OCI-LY1 (cell line): ENCODE measurements around the gene FAF1.
"Not testable (repeated sequence)": the region's sequence is repeated elsewhere in the genome, so short reads cannot be mapped to it uniquely, and the experiment has no call there.

Experiments
- H2AFZ ChIP-seq: fragments of 200-600 bp; sonication (generic), shearing (Covaris generic); 2 replicates; pipeline ENCODE4 v1.6.0; 2014; ENCODE audit warnings: antibody characterized with exemption, mild to moderate bottlenecking, low read length
- H3F3A ChIP-seq: fragments of 200-600 bp; sonication (generic), shearing (Covaris generic); 2 replicates; pipeline ENCODE4 v1.6.0; 2014; ENCODE audit warnings: mild to moderate bottlenecking, antibody characterized with exemption, low read length, moderate library complexity; ENCODE audit not compliant: insufficient read depth
- H3K27ac ChIP-seq: fragments of 200-600 bp; sonication (generic); 2 replicates; pipeline ENCODE4 v1.5.1; 2014; ENCODE audit warnings: low read length, mixed run types, mild to moderate bottlenecking, low read depth; ENCODE audit not compliant: poor library complexity, severe bottlenecking
- H3K27me3 ChIP-seq: fragments of 200-600 bp; sonication (generic); 2 replicates; pipeline ENCODE4 v1.6.0; 2014; ENCODE audit warnings: antibody characterized with exemption, mild to moderate bottlenecking, low read length, moderate library complexity; ENCODE audit not compliant: insufficient read depth
- H3K36me3 ChIP-seq: fragments of 200-600 bp; sonication (generic); 2 replicates; pipeline ENCODE4 v1.6.1; 2014; ENCODE audit warnings: mild to moderate bottlenecking, antibody characterized with exemption, low read length, moderate library complexity, mixed read lengths; ENCODE audit not compliant: insufficient read depth
- H3K4me1 ChIP-seq: fragments of 200-600 bp; sonication (generic); 2 replicates; pipeline ENCODE4 v1.5.1; 2014; ENCODE audit warnings: mild to moderate bottlenecking, low read length, moderate library complexity; ENCODE audit not compliant: insufficient read depth, severe bottlenecking
- H3K4me2 ChIP-seq: fragments of 200-600 bp; sonication (generic), shearing (Covaris generic); 2 replicates; pipeline ENCODE4 v1.6.1; 2014; ENCODE audit warnings: low read length
- H3K4me3 ChIP-seq: fragments of 200-600 bp; sonication (generic); 2 replicates; pipeline ENCODE4 v1.5.1; 2014; ENCODE audit warnings: low read length, low read depth, mild to moderate bottlenecking, mixed read lengths; ENCODE audit not compliant: poor library complexity, severe bottlenecking
- H3K79me2 ChIP-seq: fragments of 200-600 bp; shearing (Covaris generic); 2 replicates; pipeline ENCODE4 v1.6.1; 2016; ENCODE audit warnings: mixed run types, low read length, mixed read lengths; ENCODE audit not compliant: insufficient read depth
- H3K9ac ChIP-seq: fragments of 200-600 bp; sonication (generic), shearing (Covaris generic); 2 replicates; pipeline ENCODE4 v1.6.1; 2014; ENCODE audit warnings: mild to moderate bottlenecking, low read length, mixed read lengths
- H3K9me2 ChIP-seq: fragments of 200-600 bp; sonication (generic), shearing (Covaris generic); 2 replicates; pipeline ENCODE4 v1.6.1; 2014; ENCODE audit warnings: low read depth, mild to moderate bottlenecking, low read length, mixed read lengths
- H3K9me3 ChIP-seq: fragments of 200-600 bp; shearing (Covaris generic); 2 replicates; pipeline ENCODE4 v1.6.1; 2014; ENCODE audit warnings: low read length, mixed read lengths
- H4K20me1 ChIP-seq: fragments of 200-600 bp; sonication (generic), shearing (Covaris generic); 2 replicates; pipeline ENCODE4 v1.6.0; 2016; ENCODE audit warnings: mild to moderate bottlenecking, low read length; ENCODE audit not compliant: insufficient read depth
- EZH2 ChIP-seq: fragments of 200-600 bp; sonication (generic), shearing (Covaris generic); IDR thresholded peaks from 2 replicates; pipeline ENCODE4 v1.8.0; 2017; ENCODE audit warnings: borderline replicate concordance, mixed run types, mild to moderate bottlenecking, antibody characterized with exemption, low read length, moderate library complexity, mixed read lengths
- TF ChIP-seq, protein P1 (sequence below): fragments of 200-600 bp; sonication (generic), shearing (Covaris generic); IDR thresholded peaks from 2 replicates; pipeline ENCODE4 v1.5.1; 2017; ENCODE audit warnings: mild to moderate bottlenecking, antibody characterized with exemption, low read length, moderate library complexity, mixed read lengths

Gene FAF1

DNA sequence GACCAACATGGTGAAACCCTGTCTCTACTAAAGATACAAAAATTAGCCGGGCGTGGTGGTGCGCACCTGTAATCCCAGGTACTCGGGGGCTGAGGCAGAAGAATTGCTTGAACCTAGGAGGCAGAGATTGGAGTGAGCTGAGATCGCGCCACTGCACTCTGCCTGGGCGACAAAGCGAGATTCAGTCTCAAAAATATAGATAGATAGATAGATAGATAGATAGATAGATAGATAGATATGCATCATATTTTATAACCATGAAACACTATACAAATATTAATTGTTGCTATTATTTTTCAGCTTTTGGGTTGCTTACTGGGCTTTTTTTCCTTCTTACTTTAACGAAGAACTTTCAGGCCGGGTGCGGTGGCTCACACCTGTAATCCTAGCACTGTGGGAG lies 4.8 kb upstream of the FAF1 start:
- Histone ChIP-seq H3K4me3 (no peak overlapping the region), H3K9me3 (no peaks in the 10 kb centered on the region), H3K4me2 (no peak overlapping the region), H3F3A (no peaks in the 10 kb centered on the region), H3K27ac (no peak overlapping the region), H3K4me1 (peaks cover 27% of the 10 kb centered on the region), H3K9ac (no peak overlapping the region), H2AFZ (no peak overlapping the region), H3K9me2 (no peaks in the 10 kb centered on the region), H3K79me2 (peaks cover 9% of the 10 kb centered on the region), H3K36me3 (no peaks in the 10 kb centered on the region; the same call in 1 of the 2 replicates), H4K20me1 (no peaks in the 10 kb centered on the region), H3K27me3 (no peaks in the 10 kb centered on the region)
- TF ChIP-seq, protein P1, sequence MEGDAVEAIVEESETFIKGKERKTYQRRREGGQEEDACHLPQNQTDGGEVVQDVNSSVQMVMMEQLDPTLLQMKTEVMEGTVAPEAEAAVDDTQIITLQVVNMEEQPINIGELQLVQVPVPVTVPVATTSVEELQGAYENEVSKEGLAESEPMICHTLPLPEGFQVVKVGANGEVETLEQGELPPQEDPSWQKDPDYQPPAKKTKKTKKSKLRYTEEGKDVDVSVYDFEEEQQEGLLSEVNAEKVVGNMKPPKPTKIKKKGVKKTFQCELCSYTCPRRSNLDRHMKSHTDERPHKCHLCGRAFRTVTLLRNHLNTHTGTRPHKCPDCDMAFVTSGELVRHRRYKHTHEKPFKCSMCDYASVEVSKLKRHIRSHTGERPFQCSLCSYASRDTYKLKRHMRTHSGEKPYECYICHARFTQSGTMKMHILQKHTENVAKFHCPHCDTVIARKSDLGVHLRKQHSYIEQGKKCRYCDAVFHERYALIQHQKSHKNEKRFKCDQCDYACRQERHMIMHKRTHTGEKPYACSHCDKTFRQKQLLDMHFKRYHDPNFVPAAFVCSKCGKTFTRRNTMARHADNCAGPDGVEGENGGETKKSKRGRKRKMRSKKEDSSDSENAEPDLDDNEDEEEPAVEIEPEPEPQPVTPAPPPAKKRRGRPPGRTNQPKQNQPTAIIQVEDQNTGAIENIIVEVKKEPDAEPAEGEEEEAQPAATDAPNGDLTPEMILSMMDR = no peak
- TF ChIP-seq EZH2 = no peak

DNA sequence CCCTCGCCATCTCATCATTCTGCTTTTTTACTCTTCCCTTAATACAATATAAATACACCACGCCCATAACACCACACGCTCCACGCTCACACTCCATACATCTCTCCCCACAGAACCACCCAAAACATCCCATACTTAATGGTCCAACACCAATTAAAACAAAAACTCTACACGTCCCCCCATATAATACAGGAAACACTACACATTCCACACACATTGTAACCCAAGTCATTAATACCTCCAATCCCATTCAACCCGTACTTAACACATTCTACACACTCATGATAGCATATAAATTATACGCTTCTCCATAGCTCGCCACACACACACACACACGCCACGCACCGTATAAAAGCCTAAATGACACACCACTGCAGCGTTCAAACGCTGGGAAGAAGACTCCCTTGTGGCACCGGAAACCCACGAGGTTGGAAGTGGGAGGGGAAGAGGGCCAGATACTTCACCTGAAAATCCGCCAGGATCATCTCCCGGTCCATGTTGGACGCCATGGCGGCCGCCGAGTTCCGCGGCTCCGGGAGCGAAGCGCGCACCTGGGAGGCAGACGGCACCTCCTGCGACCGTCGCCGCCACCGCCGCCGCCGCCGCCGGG lies 659 bp downstream of the FAF1 start:
- peak overlapping the region; percentile 86 for H3K9ac ChIP-seq
- H3K79me2 ChIP-seq = peaks cover 52% of the 10 kb centered on the region
- H4K20me1 ChIP-seq = no peaks in the 10 kb centered on the region
- no peaks in the 10 kb centered on the region for H3F3A ChIP-seq
- no peaks in the 10 kb centered on the region for H3K9me3 ChIP-seq
- H2AFZ ChIP-seq = no peak overlapping the region
- H3K27ac ChIP-seq = peak overlapping the region; percentile 64
- H3K4me2 ChIP-seq = peak overlapping the region; percentile 92
- H3K4me1 ChIP-seq = peaks cover 39% of the 10 kb centered on the region
- H3K9me2 ChIP-seq = no peaks in the 10 kb centered on the region
- no peaks in the 10 kb centered on the region for H3K27me3 ChIP-seq
- TF ChIP-seq EZH2 = no peak
- TF ChIP-seq, protein P1 = no peak
- peak overlapping the region; percentile 93 for H3K4me3 ChIP-seq
- H3K36me3 ChIP-seq = peaks cover 20% of the 10 kb centered on the region

- no peak for TF ChIP-seq EZH2
- TF ChIP-seq, protein P1 = no peak
- H3K9me2 ChIP-seq = no peaks in the 10 kb centered on the region
- no peak overlapping the region; the same call in 1 of the 2 replicates for H3K4me2 ChIP-seq
- H3K36me3 ChIP-seq = peaks cover 37% of the 10 kb centered on the region
- H2AFZ ChIP-seq = no peak overlapping the region
- H4K20me1 ChIP-seq = no peaks in the 10 kb centered on the region
- H3K27ac ChIP-seq = no peak overlapping the region
- H3K79me2 ChIP-seq = peaks cover 80% of the 10 kb centered on the region
- H3K4me3 ChIP-seq = no peak overlapping the region
- H3K27me3 ChIP-seq = no peaks in the 10 kb centered on the region
- H3K4me1 ChIP-seq = peaks cover 27% of the 10 kb centered on the region
- H3K9me3 ChIP-seq = no peaks in the 10 kb centered on the region
- H3F3A ChIP-seq = no peaks in the 10 kb centered on the region
- H3K9ac ChIP-seq = no peak overlapping the region
Measured at GRCh38 chr1:50955116-50955515, 5.0 kb downstream of the FAF1 start.

DNA sequence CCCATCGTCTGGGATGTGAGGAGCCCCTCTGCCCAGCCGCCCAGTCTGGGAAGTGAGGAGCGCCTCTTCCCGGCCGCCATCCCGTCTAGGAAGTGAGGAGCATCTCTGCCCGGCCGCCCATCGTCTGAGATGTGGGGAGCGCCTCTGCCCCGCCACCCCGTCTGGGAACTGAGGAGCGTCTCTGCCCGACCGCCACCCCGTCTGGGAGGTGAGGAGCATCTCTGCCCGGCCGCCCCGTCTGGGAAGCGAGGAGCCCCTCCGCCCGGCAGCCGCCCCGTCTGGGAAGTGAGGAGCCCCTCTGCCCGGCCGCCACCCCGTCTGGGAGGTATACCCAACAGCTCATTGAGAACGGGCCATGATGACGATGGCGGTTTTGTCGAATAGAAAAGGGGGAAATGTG lies 7.5 kb downstream of the FAF1 start:
- H3K4me3 ChIP-seq, H2AFZ ChIP-seq, H3K27ac ChIP-seq, H3K4me2 ChIP-seq, H3K9me2 ChIP-seq, H3F3A ChIP-seq, H3K9ac ChIP-seq, H3K27me3 ChIP-seq, H4K20me1 ChIP-seq, H3K9me3 ChIP-seq: not testable (repeated sequence)
- Histone ChIP-seq H3K79me2 (peaks cover 84% of the 10 kb centered on the region), H3K36me3 (peaks cover 44% of the 10 kb centered on the region), H3K4me1 (peaks cover 15% of the 10 kb centered on the region)
